Testis (tissue), 3 donors: Measurements from ENCODE around the gene MDP1. TPM values are rescaled to one million over a fixed set of nuclear protein-coding genes. Genes with fewer than 3 reads are reported as not detected.

Source experiments
- DNase-seq: peaks from one replicate; pipeline ENCODE4 v3.0.0-alpha.2; 2019
- H3K27ac ChIP-seq, 2 donors: fragments of 200-600 bp; sonication (generic); one replicate each; pipeline ENCODE4 v1.5.1; 2019
- H3K27me3 ChIP-seq: fragments of 200-600 bp; sonication (generic); one replicate; pipeline ENCODE4 v1.5.1; 2019
- H3K36me3 ChIP-seq: fragments of 200-600 bp; sonication (generic); one replicate; pipeline ENCODE4 v1.5.1; 2017; ENCODE audit warnings: low read depth; ENCODE audit errors: missing control alignments
- H3K4me1 ChIP-seq: fragments of 200-600 bp; sonication (generic); one replicate; pipeline ENCODE4 v1.5.1; 2019
- H3K4me3 ChIP-seq, 2 donors: fragments of 200-600 bp; sonication (generic); one replicate each; pipeline ENCODE4 v1.5.1; 2017 to 2019
- H3K9me3 ChIP-seq: fragments of 200-600 bp; sonication (generic); one replicate; pipeline ENCODE4 v1.5.1; 2017
- POLR2A ChIP-seq: fragments of 450-650 bp; IDR thresholded peaks from one replicate; pipeline ENCODE4 v1.6.1; 2017; ENCODE audit warnings: antibody characterized with exemption, mild to moderate bottlenecking, moderate library complexity
- WGBS, 2 donors: methylation state at CpG; one replicate each; pipeline ENCODE4 v1.1.5; 2018; 5-methylcytosine and 5-hydroxymethylcytosine counted together
- intact Hi-C: fragments of 100-400 bp; cut with DNase I; formaldehyde crosslinking; loops from one replicate; pipeline ENCODE4 v1.15.1; 2023; ENCODE audit warnings: low total_unique reads
- polyA plus RNA-seq: library from polyadenylated mRNA; stranded (reverse); fragments of 350-450 nt; fragmentation: Illumina TruSeq; extraction: RNeasy Lipid Tissue Mini Kit (QIAGEN cat#74804); gene quantifications from one replicate; pipeline ENCODE4 v1.2.3, GENCODE V29; 2014; ENCODE audit warnings: low read depth, low replicate concordance; ENCODE audit not compliant: insufficient read depth
- total RNA-seq, 2 donors: library from RNA; depleted of rRNA; stranded (reverse); fragments of >200 nt; gene quantifications; one replicate each; pipeline ENCODE4 v1.2.3, GENCODE V29; 2016
- TF ChIP-seq, protein P1 (sequence below), 3 experiments: fragments of 450-650 bp in 2 of 3; fragments of 200-600 bp in 1 of 3; sonication (generic) in 1 of 3; IDR thresholded peaks; one replicate each; pipeline ENCODE4 v1.5.1; 2016 to 2019; ENCODE audit warnings: antibody characterized with exemption in 3 of 3, mild to moderate bottlenecking in 2 of 3, moderate library complexity in 1 of 3

MDP1 gene
- total and polyA plus RNA-seq, 3 donors from 2014 or later = 17.3 to 20.1 (median 19.5) TPM

DNA sequence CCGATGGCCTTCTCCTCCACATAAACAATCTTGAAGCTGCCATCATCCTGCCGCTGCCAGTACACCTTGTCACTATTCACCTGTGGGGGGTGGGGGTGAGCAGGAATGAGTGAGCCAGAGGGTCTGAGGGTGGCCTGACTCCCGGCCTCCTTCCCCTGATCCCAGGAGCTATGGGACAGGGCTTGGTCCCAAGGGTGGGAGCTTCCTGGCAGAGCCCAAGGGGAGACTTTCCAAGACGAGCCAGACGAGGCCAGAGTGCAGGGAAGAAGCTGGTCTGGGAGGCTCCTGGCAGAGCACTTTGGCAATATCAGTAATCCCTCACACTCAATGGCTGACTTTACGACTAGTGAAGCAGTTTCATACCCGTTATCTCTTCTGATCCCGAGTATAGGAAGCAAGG lies 39.6 kb upstream of the MDP1 start:
- no peaks in the 10 kb centered on the region for H3K36me3 ChIP-seq
- H3K4me3 ChIP-seq = no peak overlapping the region
- H3K4me1 ChIP-seq = no peaks in the 10 kb centered on the region
- H3K9me3 ChIP-seq = no peaks in the 10 kb centered on the region
- intact Hi-C loops = no loop called here
- no peak overlapping the region for H3K27ac ChIP-seq
- no peak for DNase-seq
- 89 to 94% methylated on average over 6 to 8 of the region's 8 CpGs for WGBS, 2 donors
- H3K27me3 ChIP-seq = no peaks in the 10 kb centered on the region
- no peak for TF ChIP-seq POLR2A
- TF ChIP-seq, protein P1, sequence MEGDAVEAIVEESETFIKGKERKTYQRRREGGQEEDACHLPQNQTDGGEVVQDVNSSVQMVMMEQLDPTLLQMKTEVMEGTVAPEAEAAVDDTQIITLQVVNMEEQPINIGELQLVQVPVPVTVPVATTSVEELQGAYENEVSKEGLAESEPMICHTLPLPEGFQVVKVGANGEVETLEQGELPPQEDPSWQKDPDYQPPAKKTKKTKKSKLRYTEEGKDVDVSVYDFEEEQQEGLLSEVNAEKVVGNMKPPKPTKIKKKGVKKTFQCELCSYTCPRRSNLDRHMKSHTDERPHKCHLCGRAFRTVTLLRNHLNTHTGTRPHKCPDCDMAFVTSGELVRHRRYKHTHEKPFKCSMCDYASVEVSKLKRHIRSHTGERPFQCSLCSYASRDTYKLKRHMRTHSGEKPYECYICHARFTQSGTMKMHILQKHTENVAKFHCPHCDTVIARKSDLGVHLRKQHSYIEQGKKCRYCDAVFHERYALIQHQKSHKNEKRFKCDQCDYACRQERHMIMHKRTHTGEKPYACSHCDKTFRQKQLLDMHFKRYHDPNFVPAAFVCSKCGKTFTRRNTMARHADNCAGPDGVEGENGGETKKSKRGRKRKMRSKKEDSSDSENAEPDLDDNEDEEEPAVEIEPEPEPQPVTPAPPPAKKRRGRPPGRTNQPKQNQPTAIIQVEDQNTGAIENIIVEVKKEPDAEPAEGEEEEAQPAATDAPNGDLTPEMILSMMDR (IDR thresholded peaks at IDR 0.05) = no peak

DNA sequence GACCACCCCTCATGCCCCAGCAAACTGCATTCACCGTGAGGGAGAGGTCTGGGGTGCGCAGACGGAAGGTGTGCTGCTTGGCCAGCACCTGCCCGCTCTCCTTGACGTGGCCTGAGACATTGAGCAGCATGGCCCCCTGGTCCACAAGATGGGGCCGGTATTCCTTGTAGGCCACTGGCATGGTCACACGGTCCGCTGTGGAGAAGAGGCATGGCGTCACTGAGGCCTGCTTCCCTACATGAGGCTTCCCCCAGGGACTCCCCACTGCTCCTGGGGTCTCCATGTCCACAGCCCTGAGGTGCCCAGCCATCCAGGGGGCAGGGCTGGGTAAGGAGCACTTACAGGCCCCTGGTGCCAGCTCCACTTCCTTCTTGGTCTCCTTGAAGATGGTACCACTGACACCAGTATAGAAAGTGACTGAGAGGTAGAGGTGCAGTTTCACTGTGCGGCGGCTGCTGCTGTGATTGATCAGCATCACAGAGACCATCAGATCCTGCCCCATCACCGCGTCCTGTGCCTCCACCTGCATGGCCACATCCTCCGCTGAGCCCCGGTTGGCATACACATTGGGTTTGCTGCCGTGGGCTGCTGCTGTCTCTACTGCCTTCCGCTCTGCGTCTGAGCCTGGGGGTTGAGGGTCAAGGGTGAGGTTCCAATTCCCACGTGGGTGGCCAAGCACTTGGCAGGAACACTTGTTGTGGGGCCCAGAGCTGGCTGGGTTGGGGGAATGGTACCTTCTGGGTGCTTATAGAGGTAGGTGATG lies 38.9 kb upstream of the MDP1 start:
- Histone ChIP-seq H3K4me1 (no peaks in the 10 kb centered on the region), H3K27ac (no peak overlapping the region), H3K36me3 (no peaks in the 10 kb centered on the region), H3K27me3 (no peaks in the 10 kb centered on the region), H3K9me3 (no peaks in the 10 kb centered on the region), H3K4me3 (no peak overlapping the region)
- intact Hi-C loops = no loop called here
- TF ChIP-seq, protein P1 (IDR thresholded peaks at IDR 0.05) = no peak
- TF ChIP-seq POLR2A = no peak
- DNase-seq = no peak
- WGBS, 2 donors = 94% methylated on average over 19 of the region's 19 CpGs; no CpG with 5 or more reads in 1 of the 2 donors

DNA sequence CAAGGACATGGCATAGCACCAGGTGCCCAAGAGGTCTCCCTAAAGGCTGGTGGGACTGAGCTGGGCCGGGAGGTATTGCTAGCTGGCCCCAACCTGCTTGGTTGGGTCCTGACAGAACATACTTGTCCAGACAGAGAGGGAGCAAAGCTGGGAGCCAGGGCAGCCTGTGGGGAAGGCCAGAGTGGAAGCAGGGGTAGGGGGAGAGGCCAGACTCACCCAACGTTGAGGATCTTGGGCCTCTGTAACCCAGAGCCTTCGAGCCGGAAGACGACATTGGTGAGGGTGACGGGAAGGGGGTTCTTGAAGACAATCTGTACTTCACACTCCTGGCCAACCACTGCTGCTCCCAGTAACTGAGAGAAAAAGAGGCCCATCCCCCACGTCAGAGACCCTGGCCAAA lies 38.1 kb upstream of the MDP1 start:
- DNase-seq = no peak
- no peaks in the 10 kb centered on the region for H3K9me3 ChIP-seq
- H3K36me3 ChIP-seq = no peaks in the 10 kb centered on the region
- H3K4me1 ChIP-seq = no peaks in the 10 kb centered on the region
- no peak overlapping the region for H3K27ac ChIP-seq
- no peak for TF ChIP-seq POLR2A
- TF ChIP-seq, protein P1 (IDR thresholded peaks at IDR 0.05) = no peak
- 89 to 90% methylated on average over 5 to 7 of the region's 7 CpGs for WGBS, 2 donors
- H3K4me3 ChIP-seq = no peak overlapping the region
- no peaks in the 10 kb centered on the region for H3K27me3 ChIP-seq
- intact Hi-C loops = no loop called here

- TF ChIP-seq, protein P1 (IDR thresholded peaks at IDR 0.05) = no peak
- TF ChIP-seq POLR2A = no peak
- no peak overlapping the region for H3K4me3 ChIP-seq
- no peaks in the 10 kb centered on the region for H3K4me1 ChIP-seq
- DNase-seq = no peak
- H3K27me3 ChIP-seq = no peaks in the 10 kb centered on the region
- no peaks in the 10 kb centered on the region for H3K36me3 ChIP-seq
- no peaks in the 10 kb centered on the region for H3K9me3 ChIP-seq
- no peak overlapping the region for H3K27ac ChIP-seq
- WGBS, 2 donors = 84 to 91% methylated on average over 7 to 11 of the region's 11 CpGs
- intact Hi-C loops = no loop called here
Measured at GRCh38 chr14:24252289-24253124, 36.6 kb upstream of the MDP1 start.
